ENCODE data around the gene MTMR12.
"Not testable (repeated sequence)": the region's sequence is repeated elsewhere in the genome, so short reads cannot be mapped to it uniquely, and the experiment has no call there.

MTMR12 gene

DNA sequence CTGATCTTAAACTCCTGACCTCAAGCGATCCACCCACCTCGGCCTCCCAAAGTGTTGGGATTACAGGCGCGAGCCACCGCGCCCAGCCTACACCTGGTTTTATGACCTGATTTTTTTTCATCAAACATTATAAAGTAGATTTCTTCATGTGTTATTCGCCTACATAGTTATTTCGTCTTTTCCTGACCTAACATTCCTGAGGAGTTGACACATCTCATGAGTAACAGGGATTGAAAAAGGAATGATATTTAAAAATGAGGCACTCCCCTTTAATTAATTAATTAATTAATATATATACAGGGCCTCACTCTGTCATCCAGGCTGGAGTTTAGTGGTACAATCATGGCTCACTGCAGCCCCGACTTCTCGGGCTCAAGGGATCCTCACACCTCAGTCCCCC is 20.2 kb upstream of the MTMR12 start:
- no peak overlapping the region for H3K4me3 Mint-ChIP-seq
- H3K4me1 Mint-ChIP-seq, result no peaks in the 10 kb centered on the region
- peaks cover under 1% of the 10 kb centered on the region for H3K9me3 Mint-ChIP-seq
- H3K36me3 Mint-ChIP-seq, result no peaks in the 10 kb centered on the region
- no peak overlapping the region for H3K27ac Mint-ChIP-seq
- CTCF ChIA-PET, result interaction anchor here (8.7 kb wide), 1 partner anchor 100 kb away, joined by 175 read pairs; no protein-coding TSS in a partner anchor
- no peak for DNase-seq
- peaks cover 9% of the 10 kb centered on the region for H3K27me3 Mint-ChIP-seq

- Mint-ChIP-seq H3K36me3 (no peaks in the 10 kb centered on the region), H3K9me3 (no peaks in the 10 kb centered on the region), H3K4me3 (no peak overlapping the region), H3K27me3 (peaks cover 9% of the 10 kb centered on the region), H3K27ac (no peak overlapping the region), H3K4me1 (no peaks in the 10 kb centered on the region)
- no peak for DNase-seq
- CTCF ChIA-PET, result interaction anchor here (8.7 kb wide), 1 partner anchor 99 kb away, joined by 175 read pairs; no protein-coding TSS in a partner anchor
Measured at GRCh38 chr5:32332361-32332760, 19.6 kb upstream of the MTMR12 start.

DNA sequence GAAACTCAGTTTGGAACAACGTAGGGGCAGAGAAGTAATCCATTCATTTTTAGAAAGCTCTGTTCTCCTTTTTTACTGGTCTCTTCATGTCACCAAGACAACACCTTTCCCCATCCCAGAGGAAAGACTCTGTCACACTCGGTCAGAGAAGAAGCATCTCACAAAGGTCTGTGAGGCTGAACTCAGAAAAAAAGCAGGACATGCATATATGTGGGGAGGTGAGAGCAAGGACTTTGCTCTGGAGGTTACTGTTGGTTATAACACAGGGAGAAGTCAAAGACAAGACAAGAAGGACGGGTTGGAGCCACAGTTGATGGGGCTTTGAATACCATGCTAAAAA is 19.2 kb upstream of the MTMR12 start:
- Mint-ChIP-seq H3K9me3 (no peaks in the 10 kb centered on the region), H3K27ac (no peak overlapping the region), H3K27me3 (peaks cover 9% of the 10 kb centered on the region), H3K4me1 (no peaks in the 10 kb centered on the region), H3K4me3 (no peak overlapping the region), H3K36me3 (no peaks in the 10 kb centered on the region)
- no peak for DNase-seq
- CTCF ChIA-PET, result interaction anchor here (1.1 to 8.7 kb wide), 2 partner anchors 56 to 99 kb away, joined by 3 to 175 read pairs; no protein-coding TSS in a partner anchor

GRCh38 chr5:32331217-32331934 is 18.6 kb upstream of the MTMR12 start:
- H3K9me3 Mint-ChIP-seq, result no peaks in the 10 kb centered on the region
- CTCF ChIA-PET, result interaction anchor here (0.6 to 8.7 kb wide), 7 partner anchors 18 to 155 kb away, joined by 3 to 175 read pairs (median 3); no protein-coding TSS in a partner anchor
- no peaks in the 10 kb centered on the region for H3K4me1 Mint-ChIP-seq
- H3K4me3 Mint-ChIP-seq, result no peak overlapping the region
- no peak for DNase-seq
- no peaks in the 10 kb centered on the region for H3K36me3 Mint-ChIP-seq
- no peak overlapping the region for H3K27ac Mint-ChIP-seq
- H3K27me3 Mint-ChIP-seq, result peaks cover 9% of the 10 kb centered on the region

DNA sequence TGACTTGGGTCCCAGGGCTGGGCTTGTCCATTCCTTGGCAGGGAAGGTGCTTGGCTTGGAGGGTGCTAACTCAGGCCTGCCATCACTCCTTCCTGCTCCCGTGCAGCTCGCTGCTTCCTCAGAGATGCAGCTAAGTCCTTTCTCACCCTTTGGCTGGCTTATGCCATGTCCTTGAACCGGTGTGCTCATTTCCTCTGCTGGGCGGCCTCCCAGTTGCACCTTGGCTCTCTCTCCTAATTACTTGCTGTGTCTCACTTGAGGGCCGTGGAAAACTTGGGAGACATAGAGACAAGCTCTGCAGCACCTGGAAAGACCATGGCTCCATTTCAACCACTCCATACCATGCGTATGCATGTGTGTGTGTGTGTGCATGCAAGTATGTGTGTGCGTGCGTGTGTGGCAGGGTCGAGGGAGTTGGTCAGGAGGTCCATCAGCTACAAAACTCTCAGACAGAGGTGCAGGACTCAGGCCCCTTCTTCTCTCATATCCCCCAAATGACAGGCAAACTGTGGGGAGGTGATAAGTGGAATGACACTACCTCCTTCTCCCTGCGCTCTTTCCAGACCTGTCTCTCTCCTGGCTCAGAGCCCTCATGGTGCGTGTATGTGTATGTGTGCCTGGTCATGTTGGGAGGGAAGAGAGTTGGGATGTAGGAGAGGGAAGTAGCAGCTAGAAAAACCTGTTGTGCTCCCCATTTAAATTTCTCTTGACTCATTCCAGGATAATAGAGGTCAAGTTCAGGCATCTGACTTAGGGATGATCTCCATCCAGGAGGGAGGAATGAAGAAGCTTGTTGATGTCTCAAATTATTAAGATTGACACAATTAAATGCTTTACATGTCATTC is 17.6 kb upstream of the MTMR12 start:
- Mint-ChIP-seq H3K36me3 (no peaks in the 10 kb centered on the region), H3K9me3 (no peaks in the 10 kb centered on the region), H3K4me1 (no peaks in the 10 kb centered on the region), H3K4me3 (no peak overlapping the region), H3K27me3 (peaks cover 9% of the 10 kb centered on the region), H3K27ac (no peak overlapping the region)
- CTCF ChIA-PET, result interaction anchor here (0.6 to 8.7 kb wide), 25 partner anchors 8 to 260 kb away, joined by 3 to 175 read pairs (median 4); partner anchors contain the start of gene GOLPH3
- no peak for DNase-seq

- Mint-ChIP-seq H3K27me3 (peaks cover 9% of the 10 kb centered on the region), H3K4me1 (no peaks in the 10 kb centered on the region), H3K36me3 (no peaks in the 10 kb centered on the region), H3K9me3 (no peaks in the 10 kb centered on the region), H3K27ac (no peak overlapping the region), H3K4me3 (no peak overlapping the region)
- CTCF ChIA-PET, result interaction anchor here (0.6 to 8.7 kb wide), 26 partner anchors 9 to 364 kb away, joined by 3 to 175 read pairs (median 4); partner anchors contain the start of gene GOLPH3
- peak; percentile 67 for DNase-seq
Measured at GRCh38 chr5:32329395-32329834, 16.7 kb upstream of the MTMR12 start.

GRCh38 chr5:32326216-32326772 is 13.6 kb upstream of the MTMR12 start:
- no peak overlapping the region for H3K27ac Mint-ChIP-seq
- H3K36me3 Mint-ChIP-seq, result peaks cover 4% of the 10 kb centered on the region
- no peaks in the 10 kb centered on the region for H3K4me1 Mint-ChIP-seq
- H3K9me3 Mint-ChIP-seq, result peaks cover 6% of the 10 kb centered on the region
- CTCF ChIA-PET, result interaction anchor here (8.7 kb wide), 1 partner anchor 93 kb away, joined by 175 read pairs; no protein-coding TSS in a partner anchor
- DNase-seq, result no peak
- peaks cover 5% of the 10 kb centered on the region for H3K27me3 Mint-ChIP-seq
- H3K4me3 Mint-ChIP-seq, result no peak overlapping the region

DNA sequence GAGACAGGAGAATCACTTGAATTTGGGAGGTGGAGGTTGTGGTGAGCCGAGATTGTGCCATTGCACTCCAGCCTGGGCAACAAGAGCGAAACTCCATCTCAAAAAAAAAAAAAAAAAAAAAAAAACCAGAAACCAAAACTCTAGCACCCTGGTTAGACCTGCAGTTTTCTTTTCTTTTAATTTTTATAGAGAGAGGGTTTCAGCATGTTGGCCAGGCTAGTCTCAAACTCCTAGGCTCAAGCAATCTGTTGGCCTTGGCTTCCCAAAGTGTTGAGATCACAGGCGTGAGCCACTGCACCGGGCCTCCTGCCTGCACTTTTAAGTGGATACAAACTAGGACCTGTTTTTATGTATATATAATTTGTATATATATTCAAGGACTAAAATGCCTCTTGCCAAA is 12.9 kb upstream of the MTMR12 start:
- H3K4me1 Mint-ChIP-seq, result no peaks in the 10 kb centered on the region
- no peak overlapping the region for H3K4me3 Mint-ChIP-seq
- CTCF ChIA-PET, result interaction anchor here (1.2 to 8.7 kb wide), 2 partner anchors 92 to 265 kb away, joined by 3 to 175 read pairs; no protein-coding TSS in a partner anchor
- H3K27me3 Mint-ChIP-seq, result no peaks in the 10 kb centered on the region
- H3K27ac Mint-ChIP-seq, result no peak overlapping the region
- H3K9me3 Mint-ChIP-seq, result peaks cover 9% of the 10 kb centered on the region
- H3K36me3 Mint-ChIP-seq, result peaks cover 4% of the 10 kb centered on the region
- no peak for DNase-seq

DNA sequence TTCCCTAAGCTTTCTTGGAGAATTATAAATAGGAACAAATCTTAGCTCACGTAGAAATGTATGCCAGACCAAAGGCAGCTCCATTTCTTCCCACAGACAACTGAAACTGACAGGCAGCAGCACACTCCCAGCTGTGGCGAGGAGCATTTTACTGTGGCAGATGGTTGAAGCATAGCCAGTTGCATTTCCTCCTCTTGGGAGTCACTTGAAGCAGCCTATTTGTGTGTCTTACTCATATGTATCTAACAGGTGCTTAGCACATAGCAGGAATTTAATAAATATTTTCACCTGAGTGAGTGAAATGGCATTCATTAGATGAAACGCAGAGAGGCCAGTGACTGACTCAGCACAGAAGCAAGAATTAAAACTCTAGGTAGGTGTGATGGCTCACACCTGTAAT is 12.3 kb upstream of the MTMR12 start:
- Mint-ChIP-seq H3K36me3 (peaks cover 4% of the 10 kb centered on the region), H3K9me3 (peaks cover 9% of the 10 kb centered on the region), H3K4me3 (no peak overlapping the region), H3K27me3 (no peaks in the 10 kb centered on the region), H3K27ac (no peak overlapping the region), H3K4me1 (no peaks in the 10 kb centered on the region)
- DNase-seq, result no peak
- CTCF ChIA-PET, result interaction anchor here (1.2 to 8.7 kb wide), 2 partner anchors 92 to 265 kb away, joined by 3 to 175 read pairs; no protein-coding TSS in a partner anchor

GRCh38 chr5:32323741-32324140 is 11.0 kb upstream of the MTMR12 start:
- Mint-ChIP-seq H3K36me3 (peaks cover 4% of the 10 kb centered on the region), H3K27me3 (no peaks in the 10 kb centered on the region), H3K9me3 (peaks cover 9% of the 10 kb centered on the region), H3K27ac (no peak overlapping the region), H3K4me1 (no peaks in the 10 kb centered on the region), H3K4me3 (no peak overlapping the region)
- CTCF ChIA-PET, result no interaction called here
- DNase-seq, result no peak

GRCh38 chr5:32322882-32323281 is 10.1 kb upstream of the MTMR12 start:
- H3K27ac Mint-ChIP-seq, result no peak overlapping the region
- H3K36me3 Mint-ChIP-seq, result peaks cover 4% of the 10 kb centered on the region
- CTCF ChIA-PET, result no interaction called here
- no peak for DNase-seq
- peaks cover 9% of the 10 kb centered on the region for H3K9me3 Mint-ChIP-seq
- H3K4me1 Mint-ChIP-seq, result no peaks in the 10 kb centered on the region
- no peak overlapping the region for H3K4me3 Mint-ChIP-seq
- H3K27me3 Mint-ChIP-seq, result no peaks in the 10 kb centered on the region

DNA sequence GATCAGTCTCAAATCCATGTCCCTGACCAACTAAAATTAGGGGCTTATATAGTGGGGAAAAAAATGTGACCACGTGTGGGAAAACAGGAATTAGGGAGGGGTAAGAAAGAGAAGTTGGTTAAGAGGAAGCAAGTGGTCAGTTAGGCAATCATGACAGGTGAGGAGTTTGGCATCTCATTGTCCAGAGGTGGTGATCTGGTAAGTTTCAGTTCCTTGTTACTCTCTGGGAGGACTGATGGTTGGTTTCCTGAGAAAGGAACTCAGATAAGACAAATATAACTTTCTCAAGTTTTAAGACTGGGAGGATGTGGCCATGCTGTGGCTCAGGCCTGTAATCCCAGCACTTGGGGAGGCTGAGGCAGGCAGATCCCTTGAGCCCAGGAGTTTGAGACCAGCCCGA is 9.0 kb upstream of the MTMR12 start:
- H3K4me3 Mint-ChIP-seq, H3K9me3 Mint-ChIP-seq, H3K27ac Mint-ChIP-seq, H3K4me1 Mint-ChIP-seq, CTCF ChIA-PET, H3K27me3 Mint-ChIP-seq, DNase-seq, H3K36me3 Mint-ChIP-seq: not testable (repeated sequence)

DNA sequence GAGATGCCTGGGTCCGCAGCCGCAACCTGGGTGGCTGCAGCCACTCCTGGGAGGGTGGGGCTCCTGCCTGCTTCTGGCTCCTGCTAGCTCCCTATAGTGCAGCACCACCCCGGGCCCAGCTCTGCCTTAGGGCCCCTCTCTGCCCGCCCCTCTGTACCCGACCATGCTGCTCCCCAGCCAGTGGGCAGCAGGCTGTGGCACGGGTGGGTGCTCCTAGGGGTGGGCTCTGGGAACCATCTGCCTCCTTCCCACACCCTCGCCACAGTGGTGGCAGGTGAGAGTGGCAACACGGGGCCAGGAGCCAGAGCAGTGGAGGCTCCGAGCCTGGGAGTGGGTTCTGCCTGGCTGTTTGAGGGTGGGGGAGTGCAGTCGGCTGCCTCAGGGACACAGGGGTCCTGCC is 7.8 kb upstream of the MTMR12 start:
- peaks cover 4% of the 10 kb centered on the region for H3K27me3 Mint-ChIP-seq
- peaks cover 4% of the 10 kb centered on the region for H3K36me3 Mint-ChIP-seq
- CTCF ChIA-PET, result interaction anchor here (2.0 kb wide), 1 partner anchor 88 kb away, joined by 8 read pairs; no protein-coding TSS in a partner anchor
- H3K4me3 Mint-ChIP-seq, result no peak overlapping the region
- no peak overlapping the region for H3K27ac Mint-ChIP-seq
- H3K9me3 Mint-ChIP-seq, result peaks cover 9% of the 10 kb centered on the region
- H3K4me1 Mint-ChIP-seq, result no peaks in the 10 kb centered on the region
- DNase-seq, result no peak

DNA sequence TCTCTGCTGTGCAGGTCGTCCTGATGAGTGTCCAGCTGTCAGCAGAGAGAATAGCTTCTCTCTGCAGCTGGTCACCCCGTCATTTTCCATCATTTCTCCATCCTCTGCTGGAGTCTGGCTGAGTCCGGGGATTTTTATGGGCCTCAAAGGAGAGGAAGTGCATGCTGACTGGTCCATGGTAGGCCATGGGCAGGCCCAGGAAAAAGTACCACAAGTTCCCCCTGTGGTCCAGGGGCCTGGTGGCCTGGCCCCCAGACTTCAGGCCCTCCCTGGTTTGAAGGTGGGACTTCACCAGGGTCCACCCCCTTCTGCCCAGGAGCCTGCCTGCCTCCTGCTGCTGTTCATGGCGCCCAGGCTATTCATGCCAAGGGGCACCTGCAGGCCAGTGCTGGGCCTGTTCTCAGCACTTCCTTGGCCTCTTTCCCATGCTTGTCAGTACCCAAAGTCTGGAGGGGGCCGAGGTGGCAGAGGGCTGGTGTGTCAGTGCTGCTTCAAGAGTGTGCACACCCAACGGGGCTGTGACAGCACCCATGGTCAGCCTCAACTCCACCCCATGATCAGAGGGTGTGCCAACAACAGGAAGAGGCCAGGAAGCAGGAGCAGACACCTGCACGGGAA is 7.3 kb upstream of the MTMR12 start:
- DNase-seq, result no peak
- Mint-ChIP-seq H3K27ac (no peak overlapping the region), H3K27me3 (peaks cover 4% of the 10 kb centered on the region), H3K9me3 (peaks cover 9% of the 10 kb centered on the region), H3K4me3 (no peak overlapping the region), H3K4me1 (no peaks in the 10 kb centered on the region), H3K36me3 (peaks cover 4% of the 10 kb centered on the region)
- CTCF ChIA-PET, result interaction anchor here (0.5 to 2.0 kb wide), 2 partner anchors 87 to 494 kb away, joined by 3 to 8 read pairs; no protein-coding TSS in a partner anchor

Measured in activated naive CD4-positive, alpha-beta T cell treated with anti-CD3 and anti-CD28 coated beads, Interleukin-2, amount 10 ng/mL, durations not matched to agents 7 days and 5 days (primary cell).